Panc1 (cell line): ENCODE measurements around the gene KLF16. TPM values are rescaled to one million over a fixed set of nuclear protein-coding genes. Genes with fewer than 3 reads are reported as not detected.

Experiments used
- ATAC-seq: fragments of 200-7000 bp; cut with Tn5 transposase; 2 replicates; pipeline ENCODE4 v1.9.1; 2020; ENCODE audit warnings: mild to moderate bottlenecking, moderate library complexity
- BruUV-seq: library from RNA; stranded (reverse); fragments of 400-500 nt; replicated peaks from 2 replicates; lab custom pipeline; 2021; lab: Mats Ljungman, UMichigan
- CTCF ChIA-PET: fragments of 300-600 bp; sonication (Branson Sonifier 250); formaldehyde crosslinking; loops from one replicate; lab custom pipeline; 2022; ENCODE audit warnings: antibody characterized with exemption; lab: Charles Lee
- POLR2A ChIA-PET: fragments of 300-600 bp; sonication (Branson Sonifier 250); formaldehyde crosslinking; loops from one replicate; lab custom pipeline; 2022; ENCODE audit warnings: antibody characterized with exemption; lab: Charles Lee
- DNase-seq: peaks from one replicate; pipeline ENCODE4 v3.0.0-alpha.2; 2010; ENCODE audit warnings: low read depth, low spot score
- H3K27ac ChIP-seq: 2 replicates; pipeline ENCODE4 v1.5.1; 2011; ENCODE audit warnings: mild to moderate bottlenecking, low read length, inconsistent platforms
- H3K27me3 ChIP-seq: fragments of 200-500 bp; sonication (Bioruptor generic); 2 replicates; pipeline ENCODE4 v1.6.0; 2014; ENCODE audit warnings: low read length, inconsistent platforms; ENCODE audit not compliant: control insufficient read depth, insufficient read depth
- H3K36me3 ChIP-seq: fragments of 200-500 bp; sonication (Bioruptor generic); 2 replicates; pipeline ENCODE4 v1.5.1; 2014; ENCODE audit warnings: inconsistent platforms, mild to moderate bottlenecking, low read length, moderate library complexity; ENCODE audit not compliant: control insufficient read depth, insufficient read depth
- H3K4me1 ChIP-seq: 2 replicates; pipeline ENCODE4 v1.5.1; 2011; ENCODE audit warnings: inconsistent platforms, mild to moderate bottlenecking, low read length, moderate library complexity; ENCODE audit not compliant: control insufficient read depth, insufficient read depth
- H3K4me3 ChIP-seq, 2 experiments: 2 replicates each; pipeline ENCODE4 v1.5.1; 2011 to 2012; ENCODE audit warnings: low read depth in 2 of 2, low read length in 2 of 2, mild to moderate bottlenecking in 2 of 2, inconsistent platforms in 1 of 2, moderate library complexity in 1 of 2
- H3K9me3 ChIP-seq: fragments of 200-500 bp; sonication (Bioruptor generic); 2 replicates; pipeline ENCODE4 v1.5.1; 2014; ENCODE audit warnings: low read depth, mild to moderate bottlenecking, inconsistent platforms, low read length, moderate library complexity; ENCODE audit not compliant: control insufficient read depth, insufficient read depth
- CTCF ChIP-seq: fragments of 450-650 bp; IDR thresholded peaks from 2 replicates; pipeline ENCODE4 v1.5.1; 2017; ENCODE audit warnings: mild to moderate bottlenecking
- POLR2AphosphoS5 ChIP-seq: IDR thresholded peaks from 2 replicates; pipeline ENCODE4 v1.6.1; 2012; ENCODE audit warnings: mild to moderate bottlenecking, low read depth, low read length, moderate library complexity
- REST ChIP-seq, 2 experiments: IDR thresholded peaks; 2 replicates each; pipeline ENCODE4 v1.6.1; 2011 to 2012; ENCODE audit warnings: low read depth in 2 of 2, control low read depth in 1 of 2, low read length in 1 of 2, mild to moderate bottlenecking in 1 of 2, moderate library complexity in 1 of 2; ENCODE audit not compliant: insufficient read depth in 1 of 2
- SIN3A ChIP-seq: IDR thresholded peaks from 2 replicates; pipeline ENCODE4 v1.6.1; 2012; ENCODE audit warnings: low read depth, mild to moderate bottlenecking, low read length, moderate library complexity, borderline replicate concordance; ENCODE audit not compliant: insufficient read depth
- TCF7L2 ChIP-seq: IDR thresholded peaks from 2 replicates; pipeline ENCODE4 v1.6.1; 2011; ENCODE audit warnings: mild to moderate bottlenecking, low read depth, low read length, inconsistent platforms
- in situ Hi-C: cut with HindIII; loops from 2 replicates; pipeline ENCODE4 v1.10.0; 2016; ENCODE audit warnings: low sequenced_read_pairs, low pct_unique_long_range_greater_than_20kb
- intact Hi-C: fragments of 100-400 bp; cut with micrococcal nuclease; formaldehyde crosslinking; loops from one replicate; pipeline ENCODE4 v1.10.0; 2022; ENCODE audit not compliant: unreplicated experiment
- total RNA-seq: library from RNA; stranded (reverse); gene quantifications from one replicate; pipeline ENCODE4 v1.2.1, GENCODE V29; 2021; ENCODE audit not compliant: unreplicated experiment

Gene KLF16
- total RNA-seq, 1 experiment from 2014 or later = 79.3 TPM

DNA sequence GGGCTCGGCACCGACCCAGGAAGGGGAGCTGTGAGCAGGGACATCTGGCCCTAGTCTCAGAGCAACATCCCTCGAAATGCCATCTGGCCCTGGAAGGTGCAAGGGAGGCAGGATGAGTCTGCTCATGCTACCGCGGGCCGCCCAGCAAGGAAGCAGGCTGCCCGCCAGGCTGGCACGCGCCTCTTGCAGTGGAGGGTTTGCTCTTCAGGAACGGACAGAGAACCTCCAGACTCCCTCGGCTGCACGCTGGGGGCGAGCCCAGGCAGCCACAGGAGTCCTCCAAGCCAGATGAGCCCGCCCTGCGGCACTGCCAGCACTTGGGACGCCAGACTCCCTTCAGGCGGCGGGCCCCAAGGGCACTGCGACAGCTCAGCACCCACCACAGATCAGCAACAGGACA, 41.2 kb downstream of the KLF16 start:
- BruUV-seq = no TSS peak
- Histone ChIP-seq H3K36me3 (no peaks in the 10 kb centered on the region), H3K4me1 (peaks cover 10% of the 10 kb centered on the region), H3K27ac (no peak overlapping the region), H3K4me3 (no peak overlapping the region), H3K27me3 (no peaks in the 10 kb centered on the region), H3K9me3 (no peaks in the 10 kb centered on the region)
- ChIA-PET POLR2A (no interaction called here), CTCF (no interaction called here)
- in situ Hi-C loops = no loop called here
- no peak for TF ChIP-seq SIN3A
- TF ChIP-seq CTCF = no peak
- TF ChIP-seq TCF7L2 = no peak
- TF ChIP-seq REST (IDR thresholded peaks at IDR 0.05; ENCODE audit: insufficient read depth in 1 of 2, low read depth in 2 of 2, low read length in 1 of 2) = no peak
- no peak for TF ChIP-seq POLR2AphosphoS5
- ATAC-seq (no peak), DNase-seq (no peak)
- intact Hi-C loops = no loop called here

- Histone ChIP-seq H3K36me3 (no peaks in the 10 kb centered on the region), H3K27me3 (no peaks in the 10 kb centered on the region), H3K4me1 (peaks cover 5% of the 10 kb centered on the region; the same call in 1 of the 2 replicates), H3K27ac (no peak overlapping the region), H3K9me3 (no peaks in the 10 kb centered on the region), H3K4me3 (no peak overlapping the region)
- CTCF ChIA-PET = interaction anchor here (0.6 kb wide), 1 partner anchor 214 kb away, joined by 7 read pairs; the partner anchor contains the start of gene UQCR11
- ATAC-seq (no peak), DNase-seq (no peak)
- BruUV-seq = no TSS peak
- TF ChIP-seq POLR2AphosphoS5 (no peak), TCF7L2 (no peak), REST (IDR thresholded peaks at IDR 0.05; ENCODE audit: insufficient read depth in 1 of 2, low read depth in 2 of 2, low read length in 1 of 2) (no peak), SIN3A (no peak), CTCF (no peak)
- in situ Hi-C loops = no loop called here
- intact Hi-C loops = no loop called here
- POLR2A ChIA-PET = no interaction called here
These were observed 43.8 kb downstream of the KLF16 start for GRCh38 chr19:1819341-1820255.
